ENCODE data around the gene CASP5.
"Not testable (repeated sequence)": the region's sequence is repeated elsewhere in the genome, so short reads cannot be mapped to it uniquely, and the experiment has no call there.

Gene CASP5

DNA sequence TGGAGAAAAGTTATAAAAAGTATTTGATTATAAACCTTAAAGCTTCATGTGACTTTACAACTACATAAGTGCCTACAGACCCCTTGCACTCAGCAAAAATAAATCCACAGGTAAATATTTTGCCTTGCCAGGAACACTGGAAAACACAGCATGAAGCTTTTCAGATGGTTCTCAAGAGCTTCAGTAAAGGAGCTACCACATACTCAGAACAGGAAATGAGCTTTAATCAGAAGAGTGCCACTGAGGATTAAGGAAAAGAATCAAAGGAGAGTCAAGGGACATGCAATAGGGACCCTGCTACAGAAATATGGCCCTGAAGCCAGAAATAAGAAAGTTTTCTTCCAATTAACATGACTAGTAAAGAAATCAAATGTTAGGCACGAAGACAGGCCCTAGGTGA, 10.8 kb upstream of the CASP5 start:
- DNase-seq (ENCODE audit: low read depth in 2 of 2): no peak

- no peak for DNase-seq (ENCODE audit: low read depth in 2 of 2)
These were observed 10.4 kb upstream of the CASP5 start for GRCh38 chr11:105033343-105033742.

DNA sequence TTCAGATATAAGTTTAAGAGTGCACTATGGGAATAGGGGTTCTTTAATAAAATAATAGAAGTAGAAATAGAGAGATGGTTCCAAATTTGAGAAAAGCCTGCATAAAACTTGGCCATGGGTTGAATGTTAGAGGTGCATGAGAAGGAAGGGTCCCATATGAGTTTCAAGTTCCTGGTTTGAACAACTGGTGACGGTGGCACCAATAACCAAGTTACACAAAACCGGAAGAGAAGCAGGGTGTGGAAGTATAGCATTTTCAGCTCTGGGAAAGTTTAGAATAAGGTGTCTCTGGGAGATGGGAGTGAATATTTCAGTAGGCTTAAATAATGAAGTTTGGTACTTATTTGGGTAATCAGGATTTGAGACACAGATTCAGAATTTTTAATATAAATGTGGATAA, 9.5 kb upstream of the CASP5 start:
- DNase-seq (ENCODE audit: low read depth in 2 of 2): no peak

DNA sequence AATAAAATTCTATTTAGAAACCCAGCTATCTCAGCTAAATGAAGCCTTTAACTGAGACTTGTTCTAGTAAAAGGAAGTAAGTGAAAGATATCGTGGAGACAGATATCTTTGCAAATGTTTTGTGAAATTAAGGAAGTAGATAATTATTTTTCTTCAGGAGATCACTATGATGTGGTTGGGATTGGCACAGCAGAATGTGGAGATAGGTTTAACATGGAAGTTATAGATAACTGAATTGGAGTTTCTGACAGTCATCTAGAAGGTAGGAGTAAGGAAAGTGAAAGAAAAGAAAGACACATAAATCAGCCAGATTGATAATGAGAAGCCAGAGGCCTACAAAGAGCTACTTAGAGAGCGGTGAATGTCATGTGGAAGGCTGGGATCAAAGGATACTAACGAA, 4.7 kb upstream of the CASP5 start:
- DNase-seq (ENCODE audit: low read depth in 2 of 2): no peak

- DNase-seq (ENCODE audit: low read depth in 2 of 2): no peak
These were observed 1.4 kb upstream of the CASP5 start for GRCh38 chr11:105024394-105024793.

GRCh38 chr11:105022527-105022926, 441 bp downstream of the CASP5 start:
- DNase-seq (ENCODE audit: low read depth in 2 of 2): no peak

GRCh38 chr11:105007463-105007862, 15.5 kb downstream of the CASP5 start:
- no peak for DNase-seq (ENCODE audit: low read depth in 2 of 2)

- DNase-seq (ENCODE audit: low read depth in 2 of 2): no peak
These were observed 17.5 kb downstream of the CASP5 start for GRCh38 chr11:105005451-105005845.

DNA sequence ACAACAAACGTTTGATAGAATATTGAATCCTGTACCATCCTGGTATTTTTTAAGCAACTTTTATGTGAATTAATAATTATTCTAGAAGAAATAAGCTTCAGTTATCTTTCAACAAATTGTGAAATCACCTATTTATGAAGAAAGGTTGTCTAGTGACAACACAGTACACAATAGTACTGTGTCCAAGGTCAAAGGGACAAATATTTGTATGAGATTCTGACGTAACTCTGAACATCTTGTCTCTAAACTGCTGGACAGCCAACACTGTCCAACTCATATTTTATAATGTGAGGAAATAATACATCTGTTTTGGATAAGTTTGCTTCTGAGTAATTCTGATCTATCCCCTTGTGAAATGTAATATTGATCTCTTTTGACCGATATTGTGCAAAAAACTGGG, 18.9 kb downstream of the CASP5 start:
- DNase-seq (ENCODE audit: low read depth in 2 of 2): no peak

DNA sequence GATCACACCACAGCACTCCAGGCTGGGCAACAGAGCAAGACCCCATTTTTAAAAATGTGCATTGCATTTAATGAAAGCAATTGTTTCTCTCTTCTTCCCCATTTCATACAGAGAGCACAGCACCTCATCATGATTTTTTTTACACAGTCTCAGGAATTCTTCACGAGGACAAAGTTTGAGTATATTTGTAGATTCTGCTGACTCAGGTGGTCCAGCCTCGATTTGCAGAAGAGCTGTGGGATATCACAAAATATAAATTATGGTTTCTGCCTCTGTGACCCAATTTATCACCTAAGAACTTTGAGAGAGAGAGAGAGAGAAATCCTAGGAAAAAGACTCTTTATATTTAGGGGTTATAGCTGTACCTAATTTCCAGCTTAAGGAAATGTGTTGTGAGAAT, 19.8 kb downstream of the CASP5 start:
- no peak for DNase-seq (ENCODE audit: low read depth in 2 of 2)

DNA sequence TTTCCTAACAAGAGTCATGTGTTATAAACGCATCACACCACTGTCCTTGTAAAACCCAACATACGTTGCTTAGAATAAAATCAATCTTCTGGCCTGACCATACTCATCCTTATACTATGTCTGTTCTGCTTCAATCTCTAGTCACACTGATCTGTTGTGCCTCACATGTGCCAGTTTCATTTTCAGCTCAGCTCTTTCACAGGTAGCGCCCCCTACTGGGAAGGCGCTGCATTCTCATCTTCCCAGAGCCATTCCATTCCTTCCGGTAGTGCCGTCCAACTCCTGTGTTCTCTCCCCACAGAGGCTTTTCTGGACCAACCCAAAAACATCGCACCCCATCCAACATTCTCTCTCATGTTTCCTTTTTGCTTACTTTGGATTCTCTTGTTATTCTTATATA, 22.2 kb downstream of the CASP5 start:
- peak; percentile 22 to 45 for DNase-seq (ENCODE audit: low read depth in 2 of 2)

GRCh38 chr11:105000167-105000566, 22.8 kb downstream of the CASP5 start:
- DNase-seq (ENCODE audit: low read depth in 2 of 2): no peak

GRCh38 chr11:104999721-105000120, 23.2 kb downstream of the CASP5 start:
- DNase-seq (ENCODE audit: low read depth in 2 of 2): no peak

GRCh38 chr11:104997288-104997687, 25.7 kb downstream of the CASP5 start:
- no peak for DNase-seq (ENCODE audit: low read depth in 2 of 2)

DNA sequence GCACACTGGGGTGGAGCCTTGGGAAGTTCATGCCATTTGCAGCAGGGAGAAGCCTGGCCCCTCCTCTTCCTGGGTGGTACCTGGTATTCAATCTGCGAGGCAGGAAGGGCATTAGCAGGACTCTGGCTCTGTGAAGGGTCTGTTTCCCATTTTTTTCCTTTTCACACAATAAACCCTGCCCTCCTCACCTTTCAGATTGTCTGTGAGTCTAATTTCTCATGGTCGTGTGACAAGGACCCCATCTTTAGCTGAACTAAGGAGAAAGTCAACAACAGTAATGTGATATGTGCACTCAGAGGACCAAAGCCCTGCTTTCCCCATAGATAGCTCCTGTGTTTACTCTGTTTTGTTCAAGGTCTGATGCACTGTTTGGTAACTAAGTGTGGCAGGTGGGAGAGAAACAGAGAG, 28.0 kb downstream of the CASP5 start:
- no peak for DNase-seq (ENCODE audit: low read depth in 2 of 2)

GRCh38 chr11:104992781-104993180, 30.2 kb downstream of the CASP5 start:
- no peak for DNase-seq (ENCODE audit: low read depth in 2 of 2)

DNA sequence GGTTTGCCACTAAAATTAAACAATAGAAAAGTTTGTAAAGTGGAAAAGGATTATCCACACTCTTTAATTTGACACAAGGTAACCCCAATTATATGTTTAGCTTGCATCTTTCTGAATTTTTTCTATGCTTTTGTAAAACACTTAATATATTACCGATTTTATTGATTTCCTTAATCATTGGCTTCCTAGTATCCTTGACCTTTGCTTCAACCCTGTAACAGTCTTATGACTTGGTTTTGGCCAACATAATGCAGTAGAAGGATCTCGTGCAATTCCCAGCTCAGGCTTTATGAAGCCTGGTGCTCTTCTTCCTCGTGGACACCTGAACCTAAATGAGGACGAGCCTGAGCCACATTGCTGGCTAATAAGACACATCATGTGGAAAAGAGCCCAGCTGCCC, 31.0 kb downstream of the CASP5 start:
- DNase-seq (ENCODE audit: low read depth in 2 of 2): no peak

DNA sequence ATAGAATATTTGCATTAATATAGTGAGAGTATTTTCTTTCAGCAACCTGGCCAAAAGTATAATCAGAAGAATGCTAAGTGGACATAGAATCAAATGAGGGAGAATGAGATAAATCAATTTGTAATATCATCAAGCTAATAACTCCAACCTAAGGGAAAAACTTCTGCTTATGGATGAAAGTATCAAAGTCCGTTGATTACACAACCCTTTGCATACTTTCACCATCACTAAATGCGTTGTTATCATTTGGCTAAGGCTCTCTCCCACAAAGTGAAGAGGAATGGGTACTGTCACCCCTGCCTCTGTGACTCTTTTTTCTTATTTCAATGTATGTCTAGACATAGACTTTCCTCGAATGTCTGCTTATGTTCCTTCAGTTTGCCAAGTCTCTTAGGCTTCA, 38.2 kb downstream of the CASP5 start:
- DNase-seq (ENCODE audit: low read depth in 2 of 2): no peak

DNA sequence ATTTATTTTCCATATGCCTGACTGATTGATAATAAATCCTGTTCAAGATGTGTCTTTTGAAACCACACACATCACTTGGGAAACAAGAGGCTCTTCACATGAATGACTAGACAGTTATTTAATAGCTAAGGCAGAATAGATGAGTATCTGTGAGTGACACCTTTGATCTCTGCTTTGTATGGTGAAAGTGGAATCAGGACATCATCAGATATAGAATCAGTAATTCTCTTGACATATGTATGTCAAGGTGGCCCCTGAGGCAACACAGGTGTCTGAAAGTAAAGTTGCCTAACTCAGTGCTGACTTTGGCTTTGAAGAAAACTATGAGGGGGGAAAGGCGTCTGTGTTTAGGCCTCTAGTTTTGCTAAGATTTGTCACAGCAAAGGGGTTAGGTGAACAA, 43.1 kb downstream of the CASP5 start:
- no peak for DNase-seq (ENCODE audit: low read depth in 2 of 2)

- DNase-seq (ENCODE audit: low read depth in 2 of 2): no peak
These were observed 49.4 kb downstream of the CASP5 start for GRCh38 chr11:104973616-104974015.

DNA sequence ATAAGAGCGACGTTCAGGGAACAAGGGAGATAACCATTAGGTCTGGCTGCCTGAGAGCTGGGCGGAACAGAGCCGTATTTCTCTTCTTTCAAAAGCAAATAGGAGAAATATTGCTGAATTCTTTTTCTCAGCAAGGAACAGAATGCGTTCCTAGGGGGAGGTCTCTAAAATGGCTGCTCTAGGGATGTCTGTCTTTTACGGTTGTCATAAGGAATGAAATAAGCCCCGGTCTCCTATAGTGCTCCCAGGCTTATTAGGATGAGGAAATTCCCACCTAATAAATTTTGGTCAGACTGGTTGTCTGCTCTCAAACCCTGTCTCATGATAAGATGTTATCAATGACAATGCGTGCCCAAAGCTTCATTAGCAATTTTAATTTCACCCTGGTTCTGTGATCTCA, 50.0 kb downstream of the CASP5 start:
- not testable (repeated sequence) for DNase-seq (ENCODE audit: low read depth in 2 of 2)

DNA sequence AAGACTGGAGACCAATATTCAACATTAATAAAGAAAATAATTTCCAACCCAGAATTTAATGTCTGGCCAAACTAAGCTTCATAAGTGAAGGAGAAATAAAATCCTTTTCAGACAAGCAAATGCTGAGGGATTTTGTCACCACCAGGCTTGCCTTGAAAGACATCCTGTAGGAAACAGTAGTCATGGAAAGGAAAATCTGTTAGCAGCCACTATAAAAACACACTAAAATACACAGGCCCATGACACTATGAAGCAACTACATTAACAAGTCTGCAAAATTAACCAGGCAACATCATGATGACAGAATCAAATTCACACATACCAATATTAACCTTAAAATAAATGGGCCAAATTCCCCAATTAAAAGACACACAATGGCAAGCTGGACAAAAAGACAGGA, 52.2 kb downstream of the CASP5 start:
- DNase-seq (ENCODE audit: low read depth in 2 of 2): no peak

- no peak for DNase-seq (ENCODE audit: low read depth in 2 of 2)
These were observed 53.9 kb downstream of the CASP5 start for GRCh38 chr11:104968856-104969776.

GRCh38 chr11:104968355-104968855, 54.6 kb downstream of the CASP5 start, which contains the start of gene CASP4:
CASP4 (minus strand) TSS chr11:104968574; CDS start chr11:104968525, 49 bp downstream.
- DNase-seq (ENCODE audit: low read depth in 2 of 2): no peak
